Activated CD4-positive, alpha-beta T cell treated with anti-CD3 and anti-CD28 coated beads, Interleukin-2, Interleukin-4, amounts not matched to agents 100 ng/mL and 50 ng/mL, durations not matched to agents 16 hours and 8 hours (primary cell): Measurements from ENCODE around the gene TANGO2.
A peak's percentile ranks its signal among the peaks of the same experiment; 100 is the strongest.
"Not testable (repeated sequence)": the region's sequence is repeated elsewhere in the genome, so short reads cannot be mapped to it uniquely, and the experiment has no call there.

Experiments
- DNase-seq: peaks from one replicate; pipeline ENCODE4 v3.0.0-alpha.2; 2020; ENCODE audit warnings: low spot score

Gene TANGO2

GRCh38 chr22:20065896-20066616 is 45.1 kb downstream of the TANGO2 start:
- no peak for DNase-seq

GRCh38 chr22:20066617-20067383 is 45.9 kb downstream of the TANGO2 start:
- DNase-seq, result no peak

- DNase-seq, result not testable (repeated sequence)
These were observed 46.4 kb downstream of the TANGO2 start for GRCh38 chr22:20067384-20067682.

GRCh38 chr22:20068640-20069039 is 47.7 kb downstream of the TANGO2 start:
- DNase-seq, result no peak

- DNase-seq, result no peak
These were observed 48.6 kb downstream of the TANGO2 start for GRCh38 chr22:20069331-20070042.

- DNase-seq, result no peak
These were observed 50.6 kb downstream of the TANGO2 start for GRCh38 chr22:20071524-20071972.

GRCh38 chr22:20076627-20077172 is 55.8 kb downstream of the TANGO2 start:
- DNase-seq, result no peak

GRCh38 chr22:20079745-20080444 is 59.0 kb downstream of the TANGO2 start, which contains the start of gene DGCR8:
TSS of gene DGCR8 (plus strand) at chr22:20080241. CDS start at chr22:20085964, 5,723 bp downstream.
- DNase-seq, result peak; percentile 63

GRCh38 chr22:20080445-20080775 is 59.5 kb downstream of the TANGO2 start:
- DNase-seq, result peak; percentile 65

GRCh38 chr22:20080776-20081654 is 60.1 kb downstream of the TANGO2 start:
- peak; percentile 21 for DNase-seq

- no peak for DNase-seq
These were observed 62.4 kb downstream of the TANGO2 start for GRCh38 chr22:20083157-20083890.

- no peak for DNase-seq
These were observed 63.1 kb downstream of the TANGO2 start for GRCh38 chr22:20083891-20084546.

GRCh38 chr22:20084547-20085413 is 63.9 kb downstream of the TANGO2 start:
- DNase-seq, result no peak

- DNase-seq, result no peak
These were observed 64.7 kb downstream of the TANGO2 start for GRCh38 chr22:20085651-20086050.

- DNase-seq, result no peak
These were observed 65.2 kb downstream of the TANGO2 start for GRCh38 chr22:20086101-20086599.

- no peak for DNase-seq
These were observed 65.9 kb downstream of the TANGO2 start for GRCh38 chr22:20086763-20087162.

- DNase-seq, result no peak
These were observed 66.7 kb downstream of the TANGO2 start for GRCh38 chr22:20087319-20088262.
